Hematopoietic multipotent progenitor cell treated with erythropoietin and hydrocortisone succinate and interleukin-3 and kit ligand, for 4 days (in vitro differentiated cells): ENCODE results near the gene PRDX4.
A peak's percentile ranks its signal among the peaks of the same experiment; 100 is the strongest.

ENCODE experiments used
- DNase-seq: peaks from one replicate; pipeline ENCODE4 v3.0.0-alpha.2; 2015

The PRDX4 gene

GRCh38 chrX:23667239-23668177 is at the start of gene PRDX4:
Gene PRDX4, plus strand, starts transcription at chrX:23667493. Its CDS starts 78 bp downstream, at chrX:23667571.
- peak; percentile 93 for DNase-seq

- DNase-seq = no peak
Observed at GRCh38 chrX:23621621-23622265, 45.5 kb upstream of the PRDX4 start.

DNA sequence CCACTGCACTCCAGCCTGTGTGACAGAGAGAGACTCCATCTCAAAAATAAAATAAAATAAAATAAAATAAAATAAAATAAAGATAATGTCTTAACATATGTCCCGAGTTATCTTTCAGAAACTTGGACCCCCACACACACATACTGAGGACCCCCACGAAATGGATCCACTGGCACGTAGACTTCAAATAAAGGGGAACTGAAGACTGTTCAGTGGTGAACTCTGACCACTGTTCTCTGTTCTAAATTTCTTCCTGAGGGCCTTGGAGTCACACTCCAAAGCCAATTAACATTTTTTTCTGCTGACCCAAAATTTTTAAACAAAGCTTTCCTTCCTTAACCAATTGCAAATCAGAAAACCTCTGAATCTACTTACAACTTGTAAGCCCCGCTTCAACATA is 43.5 kb upstream of the PRDX4 start:
- no peak for DNase-seq

- DNase-seq = peak; percentile 13
Observed at GRCh38 chrX:23626651-23627050, 40.6 kb upstream of the PRDX4 start.

- no peak for DNase-seq
Observed at GRCh38 chrX:23628131-23628530, 39.2 kb upstream of the PRDX4 start.

GRCh38 chrX:23631136-23631535 is 36.2 kb upstream of the PRDX4 start:
- DNase-seq = no peak

DNA sequence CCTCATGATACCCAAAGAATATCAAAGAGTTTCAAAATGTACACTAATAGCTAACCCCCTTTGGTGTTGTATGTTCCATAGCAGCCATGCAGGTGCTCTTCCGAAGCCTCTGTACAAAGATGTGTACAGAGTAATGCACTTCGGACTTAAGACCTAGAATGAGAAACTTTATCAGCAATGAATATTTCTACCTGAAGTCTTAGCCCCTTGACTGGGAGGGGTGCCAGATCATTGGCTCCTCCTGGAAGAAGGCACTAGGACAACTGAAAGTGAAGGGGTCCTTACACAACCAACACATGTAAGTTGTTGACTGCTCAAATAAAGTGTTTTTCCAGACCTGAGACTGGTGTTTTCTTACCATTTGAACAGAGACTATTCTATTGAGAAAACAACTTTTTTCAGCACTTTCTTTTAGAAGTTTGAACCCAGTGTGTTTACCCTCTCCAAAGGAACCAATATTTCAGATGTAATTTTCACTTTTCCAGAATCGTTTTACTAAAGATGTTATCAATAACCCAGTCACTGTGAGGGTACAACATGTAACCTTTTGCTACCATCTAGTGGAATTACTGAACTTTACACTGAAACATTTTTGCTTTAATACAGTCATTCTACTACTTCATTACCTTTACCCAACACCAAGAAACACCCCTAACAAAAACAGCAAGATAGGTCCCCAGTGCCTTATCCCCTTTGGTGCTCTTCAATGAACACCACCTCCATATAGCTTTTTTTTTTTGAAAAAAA is 33.3 kb upstream of the PRDX4 start:
- peak; percentile 23 for DNase-seq

- peak; percentile 17 for DNase-seq
Observed at GRCh38 chrX:23637187-23637586, 30.1 kb upstream of the PRDX4 start.

DNA sequence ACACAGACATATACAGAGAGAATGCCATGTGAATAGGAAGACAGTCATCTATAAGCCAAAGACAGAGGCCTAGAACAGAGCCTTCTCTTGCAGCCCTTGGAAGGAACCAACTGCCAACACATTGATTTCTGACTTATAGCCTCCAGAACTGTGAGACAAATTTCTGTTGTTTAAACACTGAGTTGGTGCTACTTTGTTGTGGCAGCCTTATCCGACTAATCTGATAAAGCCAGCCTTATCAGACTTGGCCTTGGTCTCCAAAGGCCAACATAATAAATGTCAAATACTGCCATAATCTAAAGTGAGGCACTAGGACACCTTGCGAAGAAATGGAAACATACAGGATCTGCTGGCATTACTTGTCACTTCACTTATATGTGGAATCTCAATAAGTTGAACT is 24.3 kb upstream of the PRDX4 start:
- DNase-seq = no peak

DNA sequence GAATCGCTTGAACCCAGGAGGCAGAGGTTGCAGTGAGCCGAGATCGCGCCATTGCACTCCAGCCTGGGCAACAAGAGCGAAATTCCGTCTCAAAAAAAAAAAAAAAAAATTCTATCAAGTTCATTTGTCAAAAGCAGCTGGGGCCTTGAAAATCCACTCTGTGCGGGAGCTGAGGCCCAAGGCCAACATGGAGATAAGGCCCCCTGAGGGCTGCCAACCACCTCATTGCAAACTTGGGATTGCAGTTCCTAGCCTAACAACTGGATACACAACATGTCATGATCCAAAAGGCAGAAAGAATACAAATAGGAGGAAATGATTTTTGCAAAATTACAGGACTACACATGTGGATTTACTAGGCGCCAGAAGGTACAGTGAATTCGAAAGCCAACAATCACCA is 22.5 kb upstream of the PRDX4 start:
- DNase-seq = no peak

DNA sequence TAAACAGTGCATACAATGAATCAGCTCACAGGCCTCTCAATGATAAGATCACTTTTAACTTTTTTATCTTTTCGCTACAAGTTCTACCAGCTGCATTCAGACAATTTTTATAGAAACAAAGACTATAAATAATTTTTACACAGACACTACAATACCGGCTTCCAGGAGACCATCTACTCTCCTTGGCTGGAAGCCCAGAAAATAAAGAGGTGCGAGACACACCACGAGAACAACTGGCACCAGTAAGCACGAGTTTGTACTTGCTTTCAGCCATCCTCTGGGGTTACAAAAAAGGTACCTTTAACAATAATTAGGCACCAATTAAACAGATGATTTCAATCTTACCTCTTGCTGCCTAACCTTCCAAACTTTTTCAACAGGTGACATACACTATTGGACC is 11.2 kb upstream of the PRDX4 start:
- peak; percentile 36 for DNase-seq

- DNase-seq = no peak
Observed at GRCh38 chrX:23656684-23657083, 10.6 kb upstream of the PRDX4 start.

GRCh38 chrX:23659339-23659738 is 8.0 kb upstream of the PRDX4 start:
- DNase-seq = no peak

- peak; percentile 16 for DNase-seq
Observed at GRCh38 chrX:23660083-23660765, 7.1 kb upstream of the PRDX4 start.

GRCh38 chrX:23660766-23661132 is 6.5 kb upstream of the PRDX4 start:
- DNase-seq = no peak

GRCh38 chrX:23661671-23662070 is 5.6 kb upstream of the PRDX4 start:
- DNase-seq = no peak

DNA sequence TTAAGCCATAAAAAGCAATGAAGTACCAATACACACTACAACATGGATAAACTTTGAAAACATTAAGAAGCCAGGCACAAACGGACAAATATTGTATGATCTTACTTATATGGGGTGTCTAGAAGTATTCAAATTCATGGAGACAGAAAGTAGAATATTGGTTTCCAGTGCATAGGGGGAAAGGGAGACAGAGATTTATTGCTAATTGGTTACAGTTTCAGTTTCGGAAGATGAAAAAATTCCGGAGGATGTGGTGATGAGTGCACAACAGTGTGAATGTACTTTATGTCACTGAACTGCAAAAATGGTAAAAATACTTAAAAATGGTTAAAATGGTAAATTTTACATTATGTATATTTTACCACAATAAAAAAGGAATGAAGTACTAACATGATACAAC is 5.1 kb upstream of the PRDX4 start:
- DNase-seq = no peak

DNA sequence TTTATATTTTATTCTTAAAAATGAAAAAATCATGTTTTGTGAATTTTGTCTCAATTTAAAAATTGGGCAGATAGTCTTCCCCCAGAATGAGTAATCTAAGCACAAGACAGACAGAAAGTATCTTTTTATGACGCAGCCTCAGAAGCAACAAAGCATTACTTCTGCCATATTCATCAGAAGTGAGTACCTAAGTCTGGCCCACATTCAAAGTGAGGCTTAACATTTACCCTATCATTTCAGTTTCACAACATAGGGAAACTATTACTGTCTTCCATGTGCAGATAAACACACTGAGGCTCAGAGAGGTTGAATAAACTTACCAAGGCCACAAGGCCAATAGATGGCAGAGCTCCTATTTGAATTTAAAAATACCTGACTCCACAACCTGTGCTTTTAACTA is 4.4 kb upstream of the PRDX4 start:
- DNase-seq = no peak

DNA sequence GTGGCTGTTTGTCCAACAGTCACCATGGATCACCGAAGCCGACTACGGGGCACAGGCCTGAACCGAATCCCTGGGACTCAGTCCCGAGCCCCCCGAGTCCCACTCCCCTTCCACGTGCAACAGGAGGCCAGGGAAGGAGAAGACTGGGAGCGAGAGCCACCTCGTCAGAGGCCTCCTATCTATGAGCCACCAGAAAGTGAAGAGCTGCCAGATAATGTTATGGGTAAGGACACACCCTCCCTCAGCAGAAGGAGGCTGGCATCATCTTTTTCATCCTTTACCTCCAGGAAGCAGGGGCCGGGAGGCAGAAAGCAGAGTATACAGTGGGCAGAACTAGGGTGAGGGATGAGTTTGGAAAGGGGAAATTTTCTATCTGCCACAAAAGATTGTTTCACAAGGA is 2.8 kb upstream of the PRDX4 start:
- DNase-seq = peak; percentile 41

DNA sequence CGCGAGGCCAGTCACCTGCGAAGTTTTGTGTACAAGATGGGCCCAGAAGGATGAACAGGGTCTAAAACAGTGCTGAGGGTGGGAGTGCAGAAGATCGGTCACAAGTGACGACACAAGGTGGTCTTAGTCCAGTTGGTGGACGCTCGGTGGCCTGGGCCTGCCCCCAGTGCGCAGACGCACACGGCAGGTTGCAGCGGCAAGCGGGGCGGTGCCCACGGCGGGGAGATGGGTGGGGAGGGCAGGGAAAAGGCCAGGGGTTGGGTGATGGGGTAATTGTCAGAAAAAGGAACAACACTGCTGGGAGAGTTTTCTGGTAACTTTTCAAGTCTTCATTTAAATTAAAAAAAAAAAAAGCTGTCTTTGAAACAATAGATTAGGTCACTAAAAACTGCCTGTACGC is 1.0 kb upstream of the PRDX4 start:
- DNase-seq = peak; percentile 17

GRCh38 chrX:23668335-23668734 is 1.0 kb downstream of the PRDX4 start:
- DNase-seq = peak; percentile 17

GRCh38 chrX:23670528-23670927 is 3.2 kb downstream of the PRDX4 start:
- DNase-seq = no peak

- no peak for DNase-seq
Observed at GRCh38 chrX:23673108-23673507, 5.8 kb downstream of the PRDX4 start.
